ENCODE data around the gene POC1A.

GRCh38 chr3:52086461-52086860 lies 67.8 kb downstream of the POC1A start:
- TF ChIP-seq CTCF (conservative IDR thresholded peaks at IDR 0.05) = no peak
- no peak for TF ChIP-seq EZH2 (IDR thresholded peaks at IDR 0.05; ENCODE audit: low read depth)

All from PC-9 (cell line).